Keratinocyte (primary cell): Measurements from ENCODE around the gene TMEM9. TPM values are rescaled to one million over a fixed set of nuclear protein-coding genes. Genes with fewer than 3 reads are reported as not detected.
A peak's percentile ranks its signal among the peaks of the same experiment; 100 is the strongest.

Experiments used
- DNase-seq: peaks from one replicate; pipeline ENCODE4 v3.0.0-alpha.2; 2011; ENCODE audit warnings: low read depth, missing footprints, low spot score
- FAIRE-seq: peaks from 2 replicates; lab custom pipeline; 2011; peaks lifted over from hg19 to GRCh38; lab: Jason Lieb, UNC
- H2AFZ ChIP-seq: 2 replicates; pipeline ENCODE4 v1.6.0; 2012; ENCODE audit warnings: low read length, control low read depth, inconsistent platforms; ENCODE audit not compliant: control insufficient read depth
- H3K27ac ChIP-seq: 2 replicates; pipeline ENCODE4 v1.5.1; 2011; ENCODE audit warnings: low read length; ENCODE audit not compliant: control insufficient read depth, insufficient read depth
- H3K27me3 ChIP-seq: 3 replicates; pipeline ENCODE4 v1.6.0; 2011; ENCODE audit warnings: low read length; ENCODE audit not compliant: control insufficient read depth, insufficient read depth; ENCODE audit errors: extremely low read depth
- H3K36me3 ChIP-seq, 2 experiments: 2 replicates in 1 of 2; 3 replicates in 1 of 2; pipeline ENCODE4 v1.5.1; 2011; ENCODE audit warnings: low read length in 2 of 2, mild to moderate bottlenecking in 1 of 2; ENCODE audit not compliant: control insufficient read depth in 2 of 2, insufficient read depth in 2 of 2; ENCODE audit errors: extremely low read depth in 1 of 2
- H3K4me1 ChIP-seq: 3 replicates; pipeline ENCODE4 v1.5.1; 2011; ENCODE audit warnings: low read length; ENCODE audit not compliant: control insufficient read depth, insufficient read depth; ENCODE audit errors: extremely low read depth
- H3K4me2 ChIP-seq: 3 replicates; pipeline ENCODE4 v1.6.0; 2011; ENCODE audit warnings: low read depth, low read length; ENCODE audit not compliant: control insufficient read depth, insufficient read depth; ENCODE audit errors: extremely low read depth
- H3K4me3 ChIP-seq, 3 experiments: fragments of 200-600 bp in 1 of 3; sonication (generic) in 1 of 3; 2 replicates in 2 of 3; 3 replicates in 1 of 3; pipeline ENCODE4 v1.5.1; 2011 to 2016; ENCODE audit warnings: low read length in 3 of 3, mild to moderate bottlenecking in 3 of 3, control low read depth in 2 of 3, inconsistent platforms in 1 of 3, low read depth in 1 of 3, mixed read lengths in 1 of 3, mixed run types in 1 of 3, moderate library complexity in 1 of 3; ENCODE audit not compliant: control insufficient read depth in 2 of 3, insufficient read depth in 2 of 3; ENCODE audit errors: extremely low read depth in 1 of 3
- H3K79me2 ChIP-seq: 2 replicates; pipeline ENCODE4 v1.6.0; 2012; ENCODE audit warnings: low read length; ENCODE audit not compliant: control insufficient read depth, insufficient read depth
- H3K9ac ChIP-seq: 3 replicates; pipeline ENCODE4 v1.6.0; 2011; ENCODE audit warnings: low read length; ENCODE audit not compliant: control insufficient read depth, insufficient read depth; ENCODE audit errors: extremely low read depth
- H3K9me1 ChIP-seq: 3 replicates; pipeline ENCODE4 v1.6.0; 2011; ENCODE audit warnings: low read length; ENCODE audit not compliant: control insufficient read depth, insufficient read depth; ENCODE audit errors: extremely low read depth
- H3K9me3 ChIP-seq: 2 replicates; pipeline ENCODE4 v1.5.1; 2012; ENCODE audit warnings: low read depth, low read length; ENCODE audit not compliant: control insufficient read depth
- H4K20me1 ChIP-seq: 3 replicates; pipeline ENCODE4 v1.6.0; 2011; ENCODE audit warnings: low read length; ENCODE audit not compliant: control insufficient read depth, insufficient read depth; ENCODE audit errors: extremely low read depth
- EZH2 ChIP-seq: IDR thresholded peaks from one replicate; pipeline ENCODE4 v1.6.1; 2012; ENCODE audit warnings: inconsistent platforms, mild to moderate bottlenecking, low read length, moderate library complexity
- dilution Hi-C: fragments of 300-500 bp; cut with MboI; formaldehyde crosslinking; loops from one replicate; pipeline ENCODE4 v1.7.0; 2020; ENCODE audit warnings: low sequenced_read_pairs; ENCODE audit not compliant: extremely low pct_ligation_motif_present
- polyA plus RNA-seq, 5 experiments: library from polyadenylated mRNA; depleted of rRNA in 3 of 5; stranded (reverse) in 3 of 5; stranded (forward) in 1 of 5; unstranded in 1 of 5; fragments of >200 nt; gene quantifications; 1 replicate in 1 of 5; 2 replicates in 3 of 5; 3 replicates in 1 of 5; pipeline versions ENCODE4 v1.2.1 to v1.2.3, GENCODE V29; 2011 to 2012; ENCODE audit warnings: missing spikeins in 2 of 5, low read depth in 1 of 5, low replicate concordance in 1 of 5
- TF ChIP-seq, protein P1 (sequence below), 3 experiments: IDR thresholded peaks in 1 of 3; conservative IDR thresholded peaks in 1 of 3; optimal IDR thresholded peaks in 1 of 3; 2 replicates in 2 of 3; 3 replicates in 1 of 3; pipeline versions ENCODE3 to v1.5.1; 2011; ENCODE audit warnings: low read length in 3 of 3, mild to moderate bottlenecking in 3 of 3, moderate library complexity in 2 of 3, control low read depth in 1 of 3, inconsistent platforms in 1 of 3; ENCODE audit not compliant: insufficient read depth in 2 of 3; ENCODE audit errors: extremely low read depth in 1 of 3

The TMEM9 gene
- polyA plus RNA-seq, 1 donor (not counting 4 experiments of a cell fraction or from before 2014, with no cell fraction given), result 56.0 TPM

DNA sequence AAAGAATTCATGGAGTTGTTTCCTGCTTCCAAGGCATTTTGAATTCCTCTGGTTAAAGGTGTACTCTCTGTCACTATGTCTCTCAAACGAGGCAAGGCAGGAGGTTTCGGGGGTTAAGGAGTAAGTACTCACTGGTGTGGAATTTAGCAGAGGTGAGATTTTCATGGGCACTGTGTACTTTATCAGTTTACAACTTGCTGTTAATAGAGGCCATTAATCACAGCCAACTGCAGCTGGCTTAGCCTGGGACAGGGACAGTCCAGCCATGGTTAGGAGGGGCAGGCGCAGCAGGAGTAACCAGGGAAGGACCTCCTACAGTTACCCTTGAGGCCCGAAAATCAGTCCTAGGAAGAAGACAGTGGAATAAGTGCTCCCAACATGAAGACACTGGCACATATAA is 18.1 kb upstream of the TMEM9 start:
- H3K79me2 ChIP-seq, result no peaks in the 10 kb centered on the region
- H3K4me2 ChIP-seq, result no peak overlapping the region
- H2AFZ ChIP-seq, result no peak overlapping the region
- FAIRE-seq (no peak), DNase-seq (no peak)
- peaks cover 6% of the 10 kb centered on the region for H3K27me3 ChIP-seq
- no peak overlapping the region for H3K27ac ChIP-seq
- dilution Hi-C loops, result no loop called here
- no peaks in the 10 kb centered on the region for H3K9me3 ChIP-seq
- no peaks in the 10 kb centered on the region for H4K20me1 ChIP-seq
- no peaks in the 10 kb centered on the region for H3K9me1 ChIP-seq
- H3K4me3 ChIP-seq, result no peak overlapping the region
- TF ChIP-seq, protein P1, sequence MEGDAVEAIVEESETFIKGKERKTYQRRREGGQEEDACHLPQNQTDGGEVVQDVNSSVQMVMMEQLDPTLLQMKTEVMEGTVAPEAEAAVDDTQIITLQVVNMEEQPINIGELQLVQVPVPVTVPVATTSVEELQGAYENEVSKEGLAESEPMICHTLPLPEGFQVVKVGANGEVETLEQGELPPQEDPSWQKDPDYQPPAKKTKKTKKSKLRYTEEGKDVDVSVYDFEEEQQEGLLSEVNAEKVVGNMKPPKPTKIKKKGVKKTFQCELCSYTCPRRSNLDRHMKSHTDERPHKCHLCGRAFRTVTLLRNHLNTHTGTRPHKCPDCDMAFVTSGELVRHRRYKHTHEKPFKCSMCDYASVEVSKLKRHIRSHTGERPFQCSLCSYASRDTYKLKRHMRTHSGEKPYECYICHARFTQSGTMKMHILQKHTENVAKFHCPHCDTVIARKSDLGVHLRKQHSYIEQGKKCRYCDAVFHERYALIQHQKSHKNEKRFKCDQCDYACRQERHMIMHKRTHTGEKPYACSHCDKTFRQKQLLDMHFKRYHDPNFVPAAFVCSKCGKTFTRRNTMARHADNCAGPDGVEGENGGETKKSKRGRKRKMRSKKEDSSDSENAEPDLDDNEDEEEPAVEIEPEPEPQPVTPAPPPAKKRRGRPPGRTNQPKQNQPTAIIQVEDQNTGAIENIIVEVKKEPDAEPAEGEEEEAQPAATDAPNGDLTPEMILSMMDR (optimal IDR thresholded peaks at IDR 0.05 in 1 of 3, IDR thresholded peaks at IDR 0.05 in 1 of 3, conservative IDR thresholded peaks at IDR 0.05 in 1 of 3; ENCODE audit: extremely low read depth in 1 of 3, insufficient read depth in 2 of 3, low read length in 3 of 3), result no peak
- no peak for TF ChIP-seq EZH2
- no peaks in the 10 kb centered on the region for H3K36me3 ChIP-seq
- H3K4me1 ChIP-seq, result peaks cover 29% of the 10 kb centered on the region
- H3K9ac ChIP-seq, result no peak overlapping the region

DNA sequence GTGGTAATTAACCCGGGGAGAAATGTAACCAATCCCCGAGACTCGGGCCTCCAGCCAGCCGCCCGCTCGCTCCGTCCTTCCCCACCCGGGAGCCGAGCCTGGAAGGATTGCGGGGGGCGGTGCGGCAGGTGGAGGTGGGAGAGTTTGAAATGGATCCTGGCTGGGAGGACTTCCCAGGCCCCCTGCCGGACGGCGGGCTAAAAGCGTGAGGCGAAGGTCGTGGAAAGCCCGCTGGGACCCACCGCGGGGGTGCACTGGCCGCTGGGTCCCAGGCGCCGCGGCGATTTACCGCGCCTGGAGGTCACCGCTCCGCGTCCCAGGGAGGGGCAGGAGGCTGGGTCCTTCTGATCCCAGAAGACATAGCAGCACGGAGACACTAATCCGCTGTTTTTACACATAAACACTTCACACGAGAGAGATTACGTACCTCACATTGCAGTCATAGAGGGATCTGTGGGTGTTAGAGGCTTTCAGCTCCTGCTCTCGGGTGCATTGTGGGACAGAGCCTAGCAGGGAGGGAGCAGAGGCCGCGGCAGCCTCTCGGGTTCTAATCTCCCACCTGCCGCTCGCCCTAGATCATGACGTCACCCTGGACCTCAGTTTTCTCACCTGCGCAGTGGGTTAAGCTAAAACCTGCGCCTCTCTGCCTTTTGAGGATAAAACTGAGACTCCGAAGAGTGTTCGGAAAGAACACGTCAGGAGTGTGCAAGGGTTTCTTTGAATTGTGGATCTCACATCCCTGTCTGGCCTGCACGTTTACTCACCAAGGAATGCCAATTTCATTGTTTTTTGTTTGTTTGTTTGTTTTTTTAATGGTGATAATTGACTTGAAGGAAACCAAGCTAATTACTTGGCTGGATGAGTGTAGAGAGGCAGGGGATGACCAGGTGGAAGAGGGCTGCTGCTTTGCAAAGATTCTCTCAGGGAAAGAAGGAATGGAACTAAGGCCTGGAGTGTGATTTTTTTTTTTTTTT is 17.1 kb upstream of the TMEM9 start:
- H3K4me3 ChIP-seq, result peak overlapping the region; percentile 25 to 65 (median 61)
- H3K4me2 ChIP-seq, result peak overlapping the region; percentile 91
- no peaks in the 10 kb centered on the region for H3K9me1 ChIP-seq
- no peaks in the 10 kb centered on the region for H3K79me2 ChIP-seq
- H3K27me3 ChIP-seq, result peaks cover 6% of the 10 kb centered on the region
- H3K27ac ChIP-seq, result no peak overlapping the region
- peaks cover 23% of the 10 kb centered on the region for H3K4me1 ChIP-seq
- TF ChIP-seq, protein P1 (optimal IDR thresholded peaks at IDR 0.05 in 1 of 3, IDR thresholded peaks at IDR 0.05 in 1 of 3, conservative IDR thresholded peaks at IDR 0.05 in 1 of 3; ENCODE audit: extremely low read depth in 1 of 3, insufficient read depth in 2 of 3, low read length in 3 of 3), result peak; percentile 12 to 39 (median 19)
- TF ChIP-seq EZH2, result no peak
- H3K9me3 ChIP-seq, result no peaks in the 10 kb centered on the region
- dilution Hi-C loops, result no loop called here
- H3K9ac ChIP-seq, result peak overlapping the region; percentile 53
- H3K36me3 ChIP-seq, result no peaks in the 10 kb centered on the region
- peak overlapping the region; percentile 69 for H2AFZ ChIP-seq
- DNase-seq, result no peak
- no peaks in the 10 kb centered on the region for H4K20me1 ChIP-seq
- no peak for FAIRE-seq
